ENCODE data around the gene SMPD4.
"Not testable (repeated sequence)": the region's sequence is repeated elsewhere in the genome, so short reads cannot be mapped to it uniquely, and the experiment has no call there.

DNA sequence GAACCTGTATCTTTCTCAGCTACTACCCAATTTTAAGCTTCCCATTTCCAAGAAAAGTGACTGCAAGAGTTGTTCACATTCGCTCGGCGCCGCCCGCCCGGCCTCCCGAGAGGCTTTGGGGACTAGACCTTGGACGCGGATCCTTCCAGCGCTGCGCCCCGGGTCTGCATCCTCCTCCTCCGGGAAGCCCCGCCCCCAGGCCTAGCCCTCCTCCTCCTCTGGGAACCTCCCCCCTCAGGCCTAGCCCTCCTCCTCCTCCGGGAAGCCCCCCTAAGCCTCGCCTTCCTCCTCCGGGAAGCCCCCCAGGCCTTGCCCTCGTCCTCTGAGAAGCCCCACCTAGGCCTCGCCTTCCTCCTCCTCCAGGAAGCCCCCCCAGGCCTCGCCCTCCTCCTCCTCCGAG, 46.6 kb upstream of the SMPD4 start:
- TF ChIP-seq POLR2A (IDR thresholded peaks at IDR 0.05; ENCODE audit: low read length); GATA1 (IDR thresholded peaks at IDR 0.05; ENCODE audit: low read depth, low read length): not testable (repeated sequence)
